Measurements from ENCODE around the gene SDHB. TPM values are rescaled to one million over a fixed set of nuclear protein-coding genes. Genes with fewer than 3 reads are reported as not detected.

Gene SDHB
- total and polyA plus RNA-seq, 9 of the 15 experiments (the other 6 are each of a cell fraction or from before 2014, with no cell fraction given), result 207 to 554 (median 365) TPM

GRCh38 chr1:17102232-17102631, 48.4 kb upstream of the SDHB start (continued):
- no peak for TF ChIP-seq THRA (IDR thresholded peaks at IDR 0.05)
- no peak for TF ChIP-seq ID3 (CRISPR knock-in tag; IDR thresholded peaks at IDR 0.05)
- no peak for TF ChIP-seq ID3 (tag; IDR thresholded peaks at IDR 0.05)
- no peak for TF ChIP-seq ARID3B (CRISPR knock-in tag; IDR thresholded peaks at IDR 0.05; ENCODE audit: borderline replicate concordance)
- TF ChIP-seq KDM1A (IDR thresholded peaks at IDR 0.05), result 0 out of 4 replicates have a peak, but pooled peaks of 1 of the 2 experiments have one; percentile 44
- TF ChIP-seq TEAD4 (IDR thresholded peaks at IDR 0.05; ENCODE audit: low read length), result no peak
- no peak for TF ChIP-seq TEAD4 (CRISPR knock-in tag; IDR thresholded peaks at IDR 0.05; ENCODE audit: borderline replicate concordance)
- TF ChIP-seq SMARCA5 (IDR thresholded peaks at IDR 0.05), result no peak
- 0 out of 2 replicates have a peak, but pooled peaks have one; percentile 18 for TF ChIP-seq ADNP (tag; IDR thresholded peaks at IDR 0.05)
- TF ChIP-seq FOXJ3 (CRISPR knock-in tag; IDR thresholded peaks at IDR 0.05), result no peak
